NCI-H1105 (cell line): Measurements from ENCODE around the gene MAGI1.

ENCODE experiments used
- DNase-seq: peaks from one replicate; lab custom pipeline; 2025; lab: John Stamatoyannopoulos, UW

MAGI1 gene

DNA sequence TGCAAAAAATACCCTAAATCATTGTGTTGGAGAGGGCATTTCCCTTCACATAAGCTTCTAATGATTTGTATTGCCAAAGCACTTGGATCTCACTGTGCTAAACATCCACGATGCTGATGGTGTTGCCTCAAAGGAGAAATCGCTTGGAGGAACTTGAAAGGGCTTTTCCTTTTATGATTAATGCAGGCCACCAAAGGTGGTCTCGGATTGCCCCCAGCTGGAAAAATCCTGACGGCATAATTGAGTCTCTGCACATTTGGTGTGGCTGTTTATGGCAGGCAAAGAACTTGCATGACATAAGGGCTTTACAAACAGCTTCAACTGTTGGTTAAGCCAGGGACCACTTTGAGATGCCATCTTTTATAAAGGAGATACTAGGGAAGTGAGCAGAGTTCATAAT is 687.0 kb downstream of the MAGI1 start:
- DNase-seq, result no peak

GRCh38 chr3:65350801-65351476 is 687.8 kb downstream of the MAGI1 start:
- DNase-seq, result no peak

DNA sequence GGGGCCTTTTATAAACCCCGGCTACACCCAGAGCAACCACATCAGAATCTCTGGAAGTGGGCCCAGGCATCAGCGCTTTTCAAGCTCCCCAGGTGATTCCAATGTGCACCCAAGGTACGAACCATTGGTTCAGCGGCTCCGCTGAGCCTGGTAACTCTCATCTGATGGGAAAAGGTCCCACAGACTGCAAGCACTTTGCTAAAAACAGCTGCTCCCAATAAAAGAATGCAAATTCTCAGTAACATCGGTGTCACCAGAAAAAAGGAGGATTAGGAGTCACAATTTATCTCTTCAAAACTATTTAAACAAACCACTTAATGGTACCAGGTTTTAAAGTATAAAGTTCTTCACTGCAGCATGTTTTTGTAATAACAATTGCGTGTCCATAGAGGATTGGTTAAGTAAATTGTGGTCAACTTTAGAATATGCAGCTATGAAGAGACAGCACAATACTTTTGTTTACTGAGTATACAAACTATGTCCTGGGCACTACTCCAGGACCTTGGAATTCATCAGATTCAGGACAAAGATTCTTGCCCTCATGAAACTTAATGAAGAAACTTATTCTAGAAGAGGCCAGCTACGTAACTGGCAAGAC is 690.2 kb downstream of the MAGI1 start:
- no peak for DNase-seq

DNA sequence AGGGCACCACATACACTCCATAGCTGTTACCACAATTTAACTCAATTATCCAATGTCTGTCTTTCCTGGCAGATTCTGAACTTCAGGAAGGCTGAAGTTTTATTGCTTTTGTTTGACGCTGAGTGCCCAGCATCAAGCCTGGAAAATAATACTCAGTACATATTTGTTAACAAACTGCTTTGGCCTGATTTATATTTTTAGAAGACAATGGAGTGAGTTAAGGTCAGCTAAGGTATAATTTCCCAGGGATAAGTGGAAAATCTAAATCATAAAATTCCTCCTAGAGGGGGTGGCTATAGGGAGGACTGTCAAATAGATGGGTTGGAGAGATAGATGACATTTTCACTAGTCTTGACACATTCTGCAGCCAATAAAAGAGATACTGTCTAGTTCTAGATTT is 691.6 kb downstream of the MAGI1 start:
- DNase-seq, result no peak

GRCh38 chr3:65344846-65345245 is 693.9 kb downstream of the MAGI1 start:
- DNase-seq, result no peak

- DNase-seq, result no peak
Measured at GRCh38 chr3:65344444-65344843, 694.3 kb downstream of the MAGI1 start.

- no peak for DNase-seq
Measured at GRCh38 chr3:65343736-65344135, 695.0 kb downstream of the MAGI1 start.

DNA sequence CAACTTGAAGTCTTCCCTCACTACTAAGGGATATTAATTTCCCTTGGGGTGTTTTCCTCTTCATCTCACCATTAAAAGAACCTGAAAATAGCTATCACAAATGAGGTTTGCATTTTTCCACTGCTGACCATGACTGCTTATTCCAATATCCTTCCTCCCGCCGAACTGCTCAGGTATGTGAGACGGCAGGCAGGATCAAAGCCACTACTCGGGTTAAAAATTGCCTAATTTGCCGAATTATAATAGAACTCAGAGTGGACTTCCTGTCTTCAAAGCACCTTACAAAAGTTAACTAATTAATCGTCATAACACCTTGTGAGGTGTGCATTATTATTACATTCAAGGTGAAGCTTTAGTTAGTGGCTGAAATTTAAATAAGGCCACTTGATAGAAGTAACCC is 695.7 kb downstream of the MAGI1 start:
- DNase-seq, result no peak

- DNase-seq, result no peak
Measured at GRCh38 chr3:65342084-65342683, 696.5 kb downstream of the MAGI1 start.

- no peak for DNase-seq
Measured at GRCh38 chr3:65339192-65339740, 699.5 kb downstream of the MAGI1 start.

- DNase-seq, result no peak
Measured at GRCh38 chr3:65338571-65338970, 700.1 kb downstream of the MAGI1 start.

GRCh38 chr3:65335587-65335986 is 703.1 kb downstream of the MAGI1 start:
- DNase-seq, result no peak

- DNase-seq, result no peak
Measured at GRCh38 chr3:65334045-65334665, 704.6 kb downstream of the MAGI1 start.

- DNase-seq, result no peak
Measured at GRCh38 chr3:65331730-65332129, 707.0 kb downstream of the MAGI1 start.

DNA sequence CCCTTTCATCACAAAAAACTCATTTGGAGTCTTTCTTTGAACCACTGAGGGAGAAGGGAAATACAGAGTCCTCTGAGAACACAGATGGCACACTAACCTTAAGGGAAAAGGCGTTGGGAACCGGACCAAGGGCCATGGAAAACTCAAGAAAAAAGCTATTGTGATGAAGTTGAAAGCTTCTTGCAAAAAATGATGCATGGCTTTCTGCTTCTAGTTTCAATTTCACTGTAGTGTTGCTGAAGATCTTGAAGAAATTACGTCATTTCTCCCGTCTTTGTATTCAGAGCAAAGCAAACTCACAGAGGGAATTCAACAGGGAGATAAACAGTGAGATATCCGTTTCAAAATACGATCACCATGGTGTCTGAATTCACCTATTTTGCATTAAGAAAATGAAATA is 708.6 kb downstream of the MAGI1 start:
- no peak for DNase-seq

- DNase-seq, result no peak
Measured at GRCh38 chr3:65328148-65328547, 710.6 kb downstream of the MAGI1 start.

DNA sequence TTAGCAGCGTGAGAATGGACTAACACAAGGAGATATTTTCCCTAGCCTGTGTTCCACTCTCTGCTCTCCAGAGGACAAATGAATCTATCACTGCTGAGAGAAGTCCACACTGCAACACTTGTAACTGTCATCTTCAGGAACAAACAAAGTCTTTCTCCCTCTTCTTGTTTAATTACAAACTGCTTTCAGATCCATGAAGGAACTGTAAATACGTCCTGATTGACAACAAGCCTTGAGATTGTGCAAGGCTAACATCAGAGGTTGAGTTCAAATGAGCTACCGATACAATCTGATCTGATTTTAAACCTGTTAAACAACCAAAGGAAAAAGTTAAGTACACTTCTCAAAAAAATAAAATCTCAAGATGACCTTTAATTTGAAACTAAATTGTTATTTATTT is 712.1 kb downstream of the MAGI1 start:
- no peak for DNase-seq

DNA sequence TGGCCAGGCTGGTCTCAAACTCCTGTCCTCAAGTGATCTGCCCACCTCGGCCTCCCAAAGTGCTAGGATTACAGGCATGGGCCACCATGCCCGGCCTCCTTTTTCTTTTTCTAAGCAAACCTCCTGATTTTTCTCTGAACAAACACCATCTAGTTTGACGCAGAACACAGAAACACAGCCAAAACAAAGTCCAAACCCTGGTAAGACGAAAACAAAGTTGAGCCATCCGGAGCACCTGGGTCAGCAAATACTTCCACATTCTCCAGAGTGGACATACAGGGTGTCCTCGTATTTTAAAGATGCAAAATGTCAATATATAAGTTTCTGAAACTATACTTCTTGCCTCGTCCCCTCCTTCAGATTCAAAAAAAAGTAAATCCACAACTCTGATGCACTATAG is 715.8 kb downstream of the MAGI1 start:
- no peak for DNase-seq

DNA sequence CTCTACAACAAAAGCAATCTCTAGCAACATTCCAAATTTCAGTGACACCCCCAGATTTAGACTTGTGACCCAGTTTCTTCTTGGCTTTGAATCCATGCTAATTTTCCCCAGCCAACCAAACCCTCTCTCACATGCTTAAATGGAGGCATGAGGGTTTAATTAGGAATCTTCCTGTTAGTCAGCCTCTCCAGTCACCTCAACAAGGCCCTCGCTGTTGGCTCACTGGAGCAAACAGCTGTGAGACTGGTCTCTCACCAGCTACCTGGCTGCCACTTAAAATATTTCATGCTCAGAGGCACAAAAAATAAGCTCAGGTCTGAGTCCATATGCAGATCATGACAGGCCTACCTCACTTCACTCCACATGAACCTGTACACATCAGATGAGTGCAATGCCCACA is 720.5 kb downstream of the MAGI1 start:
- DNase-seq, result no peak

DNA sequence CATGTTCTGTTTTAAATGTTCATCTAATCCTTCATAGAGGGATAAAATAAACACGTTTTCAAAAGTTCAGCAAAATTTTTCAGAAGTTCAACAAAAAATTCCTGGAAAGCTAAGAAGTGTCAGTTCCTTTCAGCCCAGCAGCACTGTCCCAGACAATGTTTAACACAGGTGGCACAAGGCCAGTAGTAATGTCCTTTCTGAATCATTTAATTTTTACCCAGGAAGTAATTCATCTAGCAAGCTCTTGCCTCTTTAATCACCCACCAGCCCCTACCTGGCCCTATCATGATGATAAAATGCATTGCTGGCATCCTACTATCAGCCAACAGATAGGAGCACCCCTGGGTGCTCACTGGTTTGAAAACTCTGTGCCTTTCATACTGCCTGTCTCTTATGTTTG is 723.8 kb downstream of the MAGI1 start:
- DNase-seq, result no peak

- DNase-seq, result no peak
Measured at GRCh38 chr3:65314269-65314668, 724.4 kb downstream of the MAGI1 start.

GRCh38 chr3:65313666-65314065 is 725.1 kb downstream of the MAGI1 start:
- no peak for DNase-seq

DNA sequence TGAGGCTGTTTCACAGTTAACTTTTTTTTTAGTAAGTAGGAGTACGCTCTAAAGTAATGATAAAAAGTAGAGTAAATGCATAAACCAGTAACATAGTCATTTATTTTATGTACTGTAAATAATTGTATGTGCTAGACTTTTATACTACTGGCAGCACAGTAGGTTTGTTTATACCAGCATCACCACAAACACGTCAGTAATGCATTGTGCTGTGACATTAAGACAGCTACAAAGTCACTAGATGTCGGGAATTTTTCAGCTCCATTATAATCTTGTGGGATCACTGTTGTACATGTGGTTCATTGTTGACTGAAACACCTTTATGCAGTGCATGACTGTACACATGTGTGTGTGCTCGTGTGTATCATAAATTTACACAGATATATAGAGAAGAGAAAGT is 732.9 kb downstream of the MAGI1 start:
- DNase-seq, result no peak
